ENCODE measurements around the gene MYT1. TPM values are rescaled to one million over a fixed set of nuclear protein-coding genes. Genes with fewer than 3 reads are reported as not detected.
A peak's percentile ranks its signal among the peaks of the same experiment; 100 is the strongest.
"Not testable (repeated sequence)": the region's sequence is repeated elsewhere in the genome, so short reads cannot be mapped to it uniquely, and the experiment has no call there.

Gene MYT1
- total and polyA plus RNA-seq, 11 donors, result 0.07 to 0.23 (median 0.09) TPM; not detected in 5

DNA sequence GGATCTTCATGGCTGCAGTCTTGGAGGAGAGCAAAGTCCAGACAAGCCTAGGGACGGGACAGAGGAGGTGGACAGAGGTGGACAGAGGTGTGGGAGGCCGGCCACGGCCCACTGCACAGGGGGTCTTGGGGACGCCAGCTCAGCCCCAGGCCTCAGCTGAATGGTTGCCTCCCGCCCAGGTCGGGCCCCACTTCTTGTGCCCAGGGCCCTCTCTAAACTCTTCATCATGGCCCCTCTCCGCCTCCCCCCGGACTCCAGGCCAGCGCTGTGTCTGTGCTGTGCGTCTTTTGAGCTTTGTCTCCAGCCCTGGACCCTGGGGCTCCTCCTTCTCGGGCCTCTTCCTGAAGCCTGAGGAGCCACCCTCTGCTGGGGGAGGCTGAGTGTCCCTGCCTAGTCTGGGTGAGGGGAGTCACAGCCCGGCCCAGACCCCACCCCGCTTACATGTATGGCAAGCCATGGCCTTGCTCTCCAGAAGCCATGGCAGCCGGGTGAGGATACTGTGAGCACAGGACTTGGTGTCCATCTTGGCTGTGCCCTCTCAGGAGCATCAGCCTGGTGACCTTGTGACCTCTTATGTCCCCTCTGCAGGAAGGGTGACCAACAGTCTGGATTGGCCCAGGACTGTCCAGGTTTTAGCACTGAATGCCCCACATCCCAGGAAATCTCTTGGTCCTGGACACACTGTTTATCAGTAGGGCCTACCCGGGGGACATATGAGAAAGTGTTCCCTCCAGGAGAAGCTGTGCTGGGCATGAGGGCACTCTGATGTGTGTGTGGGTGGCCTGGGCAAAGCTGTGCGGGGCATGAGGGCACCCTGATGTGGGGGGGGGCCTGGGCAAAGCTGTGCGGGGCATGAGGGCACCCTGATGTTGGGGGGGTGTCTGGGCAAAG, 47.5 kb upstream of the MYT1 start:
- no peak overlapping the region for H3K27ac ChIP-seq
- no peaks in the 10 kb centered on the region for H3K9me3 ChIP-seq
- H3K4me1 ChIP-seq, result peaks cover 0 to 9% (median 0%) of the 10 kb centered on the region in 12 donors
- ATAC-seq (no peak), DNase-seq (peak in 2 of 5 donors; percentile 11 to 15)
- no peak overlapping the region for H3K4me3 ChIP-seq
- H3K36me3 ChIP-seq, result no peaks in the 10 kb centered on the region
- WGBS, 4 donors, result 79 to 87% (median 82%) methylated on average over 13 to 17 of the region's 17 CpGs
- peaks cover 0 to 13% (median 9%) of the 10 kb centered on the region in 9 donors for H3K27me3 ChIP-seq
- TF ChIP-seq, protein P1, sequence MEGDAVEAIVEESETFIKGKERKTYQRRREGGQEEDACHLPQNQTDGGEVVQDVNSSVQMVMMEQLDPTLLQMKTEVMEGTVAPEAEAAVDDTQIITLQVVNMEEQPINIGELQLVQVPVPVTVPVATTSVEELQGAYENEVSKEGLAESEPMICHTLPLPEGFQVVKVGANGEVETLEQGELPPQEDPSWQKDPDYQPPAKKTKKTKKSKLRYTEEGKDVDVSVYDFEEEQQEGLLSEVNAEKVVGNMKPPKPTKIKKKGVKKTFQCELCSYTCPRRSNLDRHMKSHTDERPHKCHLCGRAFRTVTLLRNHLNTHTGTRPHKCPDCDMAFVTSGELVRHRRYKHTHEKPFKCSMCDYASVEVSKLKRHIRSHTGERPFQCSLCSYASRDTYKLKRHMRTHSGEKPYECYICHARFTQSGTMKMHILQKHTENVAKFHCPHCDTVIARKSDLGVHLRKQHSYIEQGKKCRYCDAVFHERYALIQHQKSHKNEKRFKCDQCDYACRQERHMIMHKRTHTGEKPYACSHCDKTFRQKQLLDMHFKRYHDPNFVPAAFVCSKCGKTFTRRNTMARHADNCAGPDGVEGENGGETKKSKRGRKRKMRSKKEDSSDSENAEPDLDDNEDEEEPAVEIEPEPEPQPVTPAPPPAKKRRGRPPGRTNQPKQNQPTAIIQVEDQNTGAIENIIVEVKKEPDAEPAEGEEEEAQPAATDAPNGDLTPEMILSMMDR (IDR thresholded peaks at IDR 0.05), result no peak
- intact Hi-C loops (cut with DNase I), result loop anchor here in 3 of 10 donors (10.0 kb wide), 1 partner anchor 82 kb away; the partner anchor contains the start of gene C20orf204 (in 3 of the 3)

DNA sequence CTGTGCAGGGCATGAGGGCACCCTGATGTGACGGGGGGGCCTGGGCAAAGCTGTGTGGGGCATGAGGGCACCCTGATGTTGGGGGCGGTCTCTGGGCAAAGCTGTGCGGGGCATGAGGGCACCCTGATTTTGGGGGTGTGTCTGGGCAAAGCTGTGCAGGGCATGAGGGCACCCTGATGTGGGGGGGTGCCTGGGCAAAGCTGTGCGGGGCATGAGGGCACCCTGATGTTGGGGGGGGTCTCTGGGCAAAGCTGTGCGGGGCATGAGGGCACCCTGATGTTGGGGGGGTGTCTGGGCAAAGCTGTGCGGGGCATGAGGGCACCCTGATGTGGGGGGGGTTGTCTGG, 46.8 kb upstream of the MYT1 start:
- not testable (repeated sequence) for H3K4me1 ChIP-seq, H3K27ac ChIP-seq, H3K4me3 ChIP-seq, DNase-seq, H3K36me3 ChIP-seq, ATAC-seq, H3K9me3 ChIP-seq
- H3K27me3 ChIP-seq, result peaks cover 0 to 19% (median 14%) of the 10 kb centered on the region in 9 donors
- intact Hi-C loops (cut with DNase I), result loop anchor here in 3 of 10 donors (10.0 kb wide), 1 partner anchor 83 kb away; the partner anchor contains the start of gene C20orf204 (in 3 of the 3)
- WGBS, 4 donors, result 70 to 78% (median 72%) methylated on average over 3 to 6 of the region's 6 CpGs; no CpG with 5 or more reads in 1 of the 4 donors

DNA sequence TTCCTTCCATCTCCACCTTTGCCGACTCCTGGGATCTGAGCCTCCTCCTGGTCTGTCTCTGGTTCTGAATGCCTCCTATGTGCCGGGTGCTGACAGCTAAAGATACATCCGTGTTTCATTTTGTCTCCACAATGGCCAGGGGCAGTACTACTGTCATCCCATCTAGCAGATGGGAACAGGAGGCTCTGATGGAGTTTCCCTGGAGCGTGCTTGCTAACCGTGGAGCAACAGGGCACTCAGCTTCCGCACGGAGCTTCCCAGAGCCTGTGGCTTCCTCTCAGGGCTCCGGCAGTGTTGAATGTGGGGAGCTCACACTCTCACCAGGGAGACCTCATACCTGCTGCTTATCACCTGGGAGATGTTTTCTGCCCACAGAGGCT, 45.0 kb upstream of the MYT1 start:
- Histone ChIP-seq H3K27me3 (peaks cover 0 to 25% (median 14%) of the 10 kb centered on the region in 9 donors), H3K9me3 (no peaks in the 10 kb centered on the region), H3K27ac (no peak overlapping the region), H3K4me1 (peaks cover 0 to 9% (median 0%) of the 10 kb centered on the region in 12 donors), H3K4me3 (no peak overlapping the region), H3K36me3 (no peaks in the 10 kb centered on the region)
- TF ChIP-seq, protein P1 (IDR thresholded peaks at IDR 0.05), result no peak
- TF ChIP-seq POLR2A (IDR thresholded peaks at IDR 0.05), result no peak
- DNase-seq (peak in 1 of 5 donors; percentile 7), ATAC-seq (no peak)
- 57 to 83% (median 67%) methylated on average over 7 to 8 of the region's 8 CpGs for WGBS, 4 donors
- intact Hi-C loops (cut with DNase I), result loop anchor here in 3 of 10 donors (10.0 kb wide), 1 partner anchor 84 kb away; the partner anchor contains the start of gene C20orf204 (in 3 of the 3)

DNA sequence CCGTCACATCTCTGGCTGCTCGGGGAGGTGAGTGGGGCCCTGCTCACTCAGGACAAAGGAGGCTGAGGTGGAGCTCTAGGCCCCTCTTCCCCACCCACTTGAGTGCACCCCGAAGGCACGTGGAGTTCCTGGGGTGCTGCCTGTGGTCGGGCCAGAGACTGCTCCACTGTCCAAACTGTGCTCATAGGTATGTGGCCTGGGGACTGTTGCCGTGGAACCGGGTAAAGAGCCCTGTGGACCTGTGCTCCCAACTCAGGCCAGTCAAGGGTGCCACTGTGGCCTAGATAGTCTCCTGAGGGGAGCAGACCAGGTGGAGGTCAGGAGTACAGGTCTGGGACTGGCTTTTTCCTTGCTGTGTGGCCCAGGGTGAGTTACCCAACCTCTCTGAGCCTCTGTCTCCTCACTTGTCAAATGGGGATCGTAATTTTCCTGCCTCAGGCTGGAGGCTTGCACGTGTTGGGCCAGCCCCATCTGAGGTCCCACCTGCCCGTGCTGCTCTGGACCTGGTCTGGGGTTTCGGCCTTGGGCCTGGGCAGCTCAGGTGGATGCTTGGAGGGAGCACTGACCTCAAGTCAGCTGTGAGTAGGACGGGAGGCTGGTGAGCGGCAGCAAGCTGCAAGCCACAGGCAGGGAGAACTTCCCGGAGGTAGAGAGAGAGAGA, 44.4 kb upstream of the MYT1 start:
- no peaks in the 10 kb centered on the region for H3K36me3 ChIP-seq
- ATAC-seq (peak in 3 of 4 donors; percentile 25 to 40 (median 29)), DNase-seq (peak in 4 of 5 donors; percentile 15 to 42 (median 18))
- H3K4me3 ChIP-seq, result peak overlapping the region in 3 of 12 donors; percentile 30 to 41 (median 40)
- WGBS, 4 donors, result 43 to 81% (median 66%) methylated on average over 4 to 14 of the region's 14 CpGs
- intact Hi-C loops (cut with DNase I), result loop anchor here in 9 of 10 donors (1.0 to 10.0 kb wide), 14 partner anchors 33 to 585 kb away; partner anchors contain the start of genes C20orf204 (in 6 of the 9), OPRL1 (in 3 of the 9), LKAAEAR1 (in 2 of the 9) and PRPF6 (in 2 of the 9)
- no peak for TF ChIP-seq POLR2A (IDR thresholded peaks at IDR 0.05)
- TF ChIP-seq, protein P1 (IDR thresholded peaks at IDR 0.05), result no peak
- H3K4me1 ChIP-seq, result peaks cover 0 to 9% (median 0%) of the 10 kb centered on the region in 12 donors
- H3K27ac ChIP-seq, result no peak overlapping the region
- peaks cover 0 to 31% (median 14%) of the 10 kb centered on the region in 9 donors for H3K27me3 ChIP-seq
- H3K9me3 ChIP-seq, result no peaks in the 10 kb centered on the region
